Type B pancreatic cell (in vitro differentiated cells): ENCODE results near the gene GLIS1. TPM values are rescaled to one million over a fixed set of nuclear protein-coding genes. Genes with fewer than 3 reads are reported as not detected.
A peak's percentile ranks its signal among the peaks of the same experiment; 100 is the strongest.

Experiments
- DNase-seq: peaks from one replicate; pipeline ENCODE4 v3.0.0; 2021; ENCODE audit warnings: mixed read lengths; ENCODE audit not compliant: unreplicated experiment; ENCODE audit errors: extremely low spot score
- H3K27ac Mint-ChIP-seq: 2 replicates; pipeline ENCODE4 v1.8.0; 2021; ENCODE audit warnings: mild to moderate bottlenecking, mixed read lengths
- H3K27me3 Mint-ChIP-seq: 2 replicates; pipeline ENCODE4 v1.8.0; 2021; ENCODE audit warnings: mixed read lengths
- H3K36me3 Mint-ChIP-seq: 2 replicates; pipeline ENCODE4 v1.8.0; 2021; ENCODE audit warnings: mixed read lengths
- H3K4me1 Mint-ChIP-seq: one replicate; pipeline ENCODE4 v1.8.0; 2021; ENCODE audit warnings: mixed read lengths; ENCODE audit not compliant: unreplicated experiment
- H3K4me3 Mint-ChIP-seq: 2 replicates; pipeline ENCODE4 v1.8.0; 2021; ENCODE audit warnings: mild to moderate bottlenecking, mixed read lengths
- H3K9me3 Mint-ChIP-seq: 2 replicates; pipeline ENCODE4 v1.8.0; 2021; ENCODE audit warnings: mixed read lengths
- total RNA-seq: library from RNA; stranded (reverse); gene quantifications from 2 replicates; pipeline ENCODE4 v1.2.1, GENCODE V29; 2021; ENCODE audit warnings: low replicate concordance
- TF ChIP-seq, protein P1 (sequence below): fragments of 200-600 bp; sonication (generic); conservative IDR thresholded peaks from 2 replicates; pipeline ENCODE4 v1.5.0; 2021; ENCODE audit warnings: antibody characterized with exemption, mild to moderate bottlenecking

The GLIS1 gene
- total RNA-seq, 1 donor from 2014 or later: 2.1 TPM

DNA sequence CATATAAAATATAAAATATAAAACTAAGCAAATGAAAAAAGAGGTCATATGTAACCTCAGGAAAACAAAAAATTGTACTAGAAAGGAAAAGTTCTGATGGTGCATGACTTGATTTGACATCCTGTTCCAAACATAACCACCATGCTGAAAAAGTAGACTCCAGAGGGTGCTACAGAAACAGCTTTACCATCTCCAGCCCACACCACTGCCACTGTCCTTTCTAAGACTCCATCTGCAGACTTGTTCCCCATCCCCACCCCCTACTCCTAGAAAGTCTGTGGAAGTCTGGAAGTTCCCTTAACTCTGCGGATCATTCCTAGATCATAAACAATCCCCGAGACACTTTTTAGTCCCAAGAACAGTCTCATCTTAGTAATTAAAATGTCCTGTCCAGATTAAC lies 20.5 kb downstream of the GLIS1 start:
- no peaks in the 10 kb centered on the region for H3K4me1 Mint-ChIP-seq
- H3K27me3 Mint-ChIP-seq: peaks cover 16% of the 10 kb centered on the region
- H3K4me3 Mint-ChIP-seq: no peak overlapping the region
- no peaks in the 10 kb centered on the region for H3K36me3 Mint-ChIP-seq
- TF ChIP-seq, protein P1, sequence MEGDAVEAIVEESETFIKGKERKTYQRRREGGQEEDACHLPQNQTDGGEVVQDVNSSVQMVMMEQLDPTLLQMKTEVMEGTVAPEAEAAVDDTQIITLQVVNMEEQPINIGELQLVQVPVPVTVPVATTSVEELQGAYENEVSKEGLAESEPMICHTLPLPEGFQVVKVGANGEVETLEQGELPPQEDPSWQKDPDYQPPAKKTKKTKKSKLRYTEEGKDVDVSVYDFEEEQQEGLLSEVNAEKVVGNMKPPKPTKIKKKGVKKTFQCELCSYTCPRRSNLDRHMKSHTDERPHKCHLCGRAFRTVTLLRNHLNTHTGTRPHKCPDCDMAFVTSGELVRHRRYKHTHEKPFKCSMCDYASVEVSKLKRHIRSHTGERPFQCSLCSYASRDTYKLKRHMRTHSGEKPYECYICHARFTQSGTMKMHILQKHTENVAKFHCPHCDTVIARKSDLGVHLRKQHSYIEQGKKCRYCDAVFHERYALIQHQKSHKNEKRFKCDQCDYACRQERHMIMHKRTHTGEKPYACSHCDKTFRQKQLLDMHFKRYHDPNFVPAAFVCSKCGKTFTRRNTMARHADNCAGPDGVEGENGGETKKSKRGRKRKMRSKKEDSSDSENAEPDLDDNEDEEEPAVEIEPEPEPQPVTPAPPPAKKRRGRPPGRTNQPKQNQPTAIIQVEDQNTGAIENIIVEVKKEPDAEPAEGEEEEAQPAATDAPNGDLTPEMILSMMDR: no peak
- H3K27ac Mint-ChIP-seq: no peak overlapping the region
- DNase-seq: no peak
- no peaks in the 10 kb centered on the region for H3K9me3 Mint-ChIP-seq

DNA sequence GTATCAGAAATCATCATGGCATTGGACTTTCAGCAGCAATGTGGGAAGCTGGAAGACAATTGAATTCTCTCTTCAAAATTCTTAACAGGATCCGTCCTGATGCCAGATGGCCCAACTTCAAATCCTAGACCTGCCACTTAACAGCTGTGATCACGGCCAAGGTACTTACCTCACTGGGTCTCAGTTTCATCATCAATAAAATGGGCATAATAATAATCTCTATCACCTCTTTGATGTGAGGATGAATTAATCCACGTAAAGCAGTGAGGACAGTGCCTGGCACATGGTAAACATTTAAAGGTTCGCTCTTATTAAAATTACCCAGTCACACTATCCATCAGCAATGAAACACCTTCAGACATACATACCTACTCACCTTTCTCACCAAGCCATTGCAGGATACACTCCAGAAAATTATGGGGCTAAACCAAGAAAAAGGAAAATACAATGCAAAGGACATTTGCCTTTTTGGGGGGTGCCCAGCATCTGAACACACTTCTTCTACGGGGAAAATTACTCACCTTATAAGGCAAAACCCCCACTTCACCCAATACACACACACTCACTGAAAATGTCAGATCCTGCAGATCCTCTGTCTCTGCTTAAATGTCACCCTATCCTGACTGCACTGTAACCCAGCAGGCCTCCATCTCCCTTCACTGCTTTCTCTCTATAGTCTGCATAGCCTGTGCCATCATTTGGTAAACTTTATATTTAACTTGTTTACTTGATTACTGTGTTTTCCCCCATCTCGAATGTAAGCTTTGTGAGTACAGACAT lies 21.7 kb downstream of the GLIS1 start:
- H3K9me3 Mint-ChIP-seq: no peaks in the 10 kb centered on the region
- H3K4me1 Mint-ChIP-seq: no peaks in the 10 kb centered on the region
- peaks cover 19% of the 10 kb centered on the region for H3K27me3 Mint-ChIP-seq
- H3K27ac Mint-ChIP-seq: no peak overlapping the region
- TF ChIP-seq, protein P1: no peak
- no peak for DNase-seq
- no peak overlapping the region for H3K4me3 Mint-ChIP-seq
- no peaks in the 10 kb centered on the region for H3K36me3 Mint-ChIP-seq

DNA sequence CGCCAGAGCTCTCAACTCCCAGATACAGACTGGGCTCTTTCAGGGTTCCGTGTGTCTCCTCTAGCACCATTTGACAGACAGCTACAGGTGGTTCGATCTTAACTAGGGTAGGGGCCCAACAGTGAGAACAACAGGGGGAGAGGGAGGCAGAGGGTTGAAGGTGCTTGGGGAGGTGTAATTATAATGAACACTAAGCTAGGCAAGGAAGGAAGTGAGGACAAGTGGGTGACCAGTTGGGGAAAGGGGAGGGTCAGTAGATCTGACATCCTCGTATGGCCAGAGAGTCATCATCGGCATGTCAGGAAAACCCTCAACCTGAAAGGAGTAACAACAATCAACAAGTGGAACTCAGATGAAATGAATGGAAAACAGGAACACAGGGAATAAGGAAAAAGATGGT lies 22.8 kb downstream of the GLIS1 start:
- Mint-ChIP-seq H3K36me3 (no peaks in the 10 kb centered on the region), H3K4me1 (no peaks in the 10 kb centered on the region), H3K27me3 (peaks cover 23% of the 10 kb centered on the region), H3K4me3 (no peak overlapping the region), H3K27ac (no peak overlapping the region), H3K9me3 (no peaks in the 10 kb centered on the region)
- no peak for DNase-seq
- TF ChIP-seq, protein P1: no peak

DNA sequence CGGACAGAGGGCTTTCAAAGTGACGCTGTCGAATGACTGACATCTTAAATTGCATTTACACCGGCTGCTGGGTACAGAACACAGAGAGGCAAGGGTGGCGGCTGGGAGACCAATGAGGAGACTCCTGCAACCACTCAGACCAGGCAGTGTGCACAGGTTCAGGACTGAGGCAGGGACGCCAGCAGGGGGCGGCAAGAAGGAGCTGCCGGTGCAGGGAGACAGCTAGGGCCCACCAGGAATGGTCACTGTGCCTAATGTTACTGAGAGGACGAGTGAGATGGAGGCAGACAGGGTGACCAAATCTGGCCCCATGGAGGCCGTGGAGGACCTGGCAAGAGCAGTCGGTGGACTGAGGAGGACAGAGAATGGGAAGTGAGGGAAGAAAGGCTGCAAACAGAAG lies 23.5 kb downstream of the GLIS1 start:
- no peak for DNase-seq

DNA sequence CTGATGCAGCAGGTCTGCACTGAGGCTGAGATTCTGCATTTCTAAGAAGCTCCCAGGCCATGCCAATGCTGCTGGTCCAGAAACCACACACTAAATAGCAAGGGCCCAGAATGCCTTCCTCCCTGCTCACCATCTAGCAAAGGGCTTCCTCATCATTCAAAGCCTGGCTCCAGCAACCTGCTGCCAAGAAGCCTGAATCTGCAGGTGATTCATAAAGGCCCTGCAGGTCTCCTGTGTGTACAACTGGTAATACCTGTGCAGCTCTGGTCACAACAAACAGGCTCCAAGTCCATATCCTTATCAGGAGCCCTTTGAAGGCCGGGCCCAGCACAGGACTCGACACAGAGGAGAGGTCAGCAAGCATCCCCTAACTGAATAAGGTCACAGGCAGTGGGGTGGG lies 26.7 kb downstream of the GLIS1 start:
- Mint-ChIP-seq H3K27ac (no peak overlapping the region), H3K4me3 (no peak overlapping the region), H3K4me1 (peaks cover 5% of the 10 kb centered on the region), H3K9me3 (no peaks in the 10 kb centered on the region), H3K36me3 (no peaks in the 10 kb centered on the region), H3K27me3 (peaks cover 18% of the 10 kb centered on the region)
- TF ChIP-seq, protein P1: no peak
- DNase-seq: no peak

More for the DNA sequence above, 23.5 kb downstream of the GLIS1 start:
- peaks cover 23% of the 10 kb centered on the region for H3K27me3 Mint-ChIP-seq
- H3K4me1 Mint-ChIP-seq: peaks cover 5% of the 10 kb centered on the region
- TF ChIP-seq, protein P1: peak; percentile 73
- no peak overlapping the region for H3K27ac Mint-ChIP-seq
- H3K4me3 Mint-ChIP-seq: no peak overlapping the region
- H3K36me3 Mint-ChIP-seq: no peaks in the 10 kb centered on the region
- no peaks in the 10 kb centered on the region for H3K9me3 Mint-ChIP-seq
